Progenitor cell of endocrine pancreas (in vitro differentiated cells): Measurements from ENCODE around the gene SNAP25. TPM values are rescaled to one million over a fixed set of nuclear protein-coding genes. Genes with fewer than 3 reads are reported as not detected.

Experiments
- DNase-seq: peaks from one replicate; pipeline ENCODE4 v3.0.0; 2021; ENCODE audit warnings: low spot score; ENCODE audit not compliant: unreplicated experiment
- H3K27ac Mint-ChIP-seq: 2 replicates; pipeline ENCODE4 v1.8.0; 2021; ENCODE audit warnings: mild to moderate bottlenecking, moderate library complexity, mixed read lengths
- H3K27me3 Mint-ChIP-seq: 2 replicates; pipeline ENCODE4 v1.8.0; 2021; ENCODE audit warnings: mixed read lengths
- H3K36me3 Mint-ChIP-seq: 2 replicates; pipeline ENCODE4 v1.8.0; 2022; ENCODE audit warnings: mixed read lengths; ENCODE audit not compliant: insufficient read depth
- H3K4me1 Mint-ChIP-seq: 2 replicates; pipeline ENCODE4 v1.8.0; 2021; ENCODE audit warnings: low read depth, mixed read lengths
- H3K4me3 Mint-ChIP-seq: 2 replicates; pipeline ENCODE4 v1.8.0; 2021; ENCODE audit warnings: low read depth, mild to moderate bottlenecking, moderate library complexity, mixed read lengths
- H3K9me3 Mint-ChIP-seq: 2 replicates; pipeline ENCODE4 v1.8.0; 2021; ENCODE audit warnings: low read depth, mixed read lengths
- CTCF ChIP-seq: fragments of 200-600 bp; sonication (generic); IDR thresholded peaks from one replicate; pipeline ENCODE4 v1.5.0; 2021; ENCODE audit warnings: antibody characterized with exemption, mild to moderate bottlenecking; ENCODE audit not compliant: unreplicated experiment
- total RNA-seq: library from RNA; stranded (reverse); gene quantifications from 2 replicates; pipeline ENCODE4 v1.2.1, GENCODE V29; 2021

The SNAP25 gene
- total RNA-seq, 1 donor from 2014 or later = 7.7 TPM

GRCh38 chr20:10240655-10241054, 22.0 kb downstream of the SNAP25 start:
- no peak for DNase-seq
- H3K4me1 Mint-ChIP-seq = no peaks in the 10 kb centered on the region
- H3K36me3 Mint-ChIP-seq = no peaks in the 10 kb centered on the region
- peaks cover 13% of the 10 kb centered on the region for H3K27me3 Mint-ChIP-seq
- H3K9me3 Mint-ChIP-seq = no peaks in the 10 kb centered on the region
- no peak for TF ChIP-seq CTCF
- H3K27ac Mint-ChIP-seq = no peak overlapping the region
- H3K4me3 Mint-ChIP-seq = no peak overlapping the region

GRCh38 chr20:10242166-10242565, 23.5 kb downstream of the SNAP25 start:
- DNase-seq = no peak
- Mint-ChIP-seq H3K27me3 (peaks cover 16% of the 10 kb centered on the region), H3K4me3 (no peak overlapping the region), H3K9me3 (no peaks in the 10 kb centered on the region), H3K27ac (no peak overlapping the region), H3K4me1 (peaks cover 1% of the 10 kb centered on the region), H3K36me3 (no peaks in the 10 kb centered on the region)
- TF ChIP-seq CTCF = no peak

GRCh38 chr20:10247440-10247839, 28.8 kb downstream of the SNAP25 start:
- Mint-ChIP-seq H3K9me3 (no peaks in the 10 kb centered on the region), H3K36me3 (no peaks in the 10 kb centered on the region), H3K27me3 (peaks cover 10% of the 10 kb centered on the region), H3K4me3 (no peak overlapping the region), H3K4me1 (peaks cover 6% of the 10 kb centered on the region), H3K27ac (no peak overlapping the region)
- TF ChIP-seq CTCF = no peak
- no peak for DNase-seq

DNA sequence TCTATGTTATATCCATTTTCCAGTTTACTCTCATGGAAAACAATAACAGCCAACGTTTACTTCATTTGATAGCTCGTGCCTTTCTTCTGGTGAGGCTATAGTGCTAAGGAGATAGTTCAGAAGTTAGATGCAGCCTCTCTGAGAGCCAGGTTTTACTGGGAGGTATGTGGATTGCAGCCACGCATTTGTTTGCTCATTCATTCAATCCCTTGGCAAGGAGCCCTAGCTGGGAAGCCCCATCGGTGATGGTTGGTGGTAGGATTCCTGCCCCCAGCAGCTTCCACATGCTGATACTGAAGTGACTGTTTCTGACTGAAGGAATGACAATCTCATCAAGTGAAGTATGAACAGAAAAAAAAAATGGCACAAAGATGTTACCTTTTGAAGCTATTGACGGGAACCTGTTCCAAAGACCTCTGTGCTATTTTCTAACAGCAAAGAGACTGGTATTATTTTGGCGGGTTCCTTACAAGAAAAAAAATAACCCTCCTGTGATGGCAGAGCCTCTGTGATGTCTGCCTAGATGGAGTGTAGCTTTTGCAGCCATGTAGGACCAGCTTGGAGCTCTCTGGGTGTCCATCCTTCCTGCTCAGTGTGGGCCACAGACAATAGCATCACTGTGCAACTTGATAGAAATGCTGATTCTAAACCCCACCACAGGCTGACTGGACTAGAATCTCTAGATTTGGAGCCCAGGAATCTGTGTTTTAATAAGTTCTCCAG, 30.6 kb downstream of the SNAP25 start:
- DNase-seq = no peak
- Mint-ChIP-seq H3K36me3 (no peaks in the 10 kb centered on the region), H3K9me3 (no peaks in the 10 kb centered on the region), H3K4me3 (no peak overlapping the region), H3K27me3 (peaks cover 7% of the 10 kb centered on the region), H3K4me1 (peaks cover 6% of the 10 kb centered on the region), H3K27ac (no peak overlapping the region)
- TF ChIP-seq CTCF = no peak

DNA sequence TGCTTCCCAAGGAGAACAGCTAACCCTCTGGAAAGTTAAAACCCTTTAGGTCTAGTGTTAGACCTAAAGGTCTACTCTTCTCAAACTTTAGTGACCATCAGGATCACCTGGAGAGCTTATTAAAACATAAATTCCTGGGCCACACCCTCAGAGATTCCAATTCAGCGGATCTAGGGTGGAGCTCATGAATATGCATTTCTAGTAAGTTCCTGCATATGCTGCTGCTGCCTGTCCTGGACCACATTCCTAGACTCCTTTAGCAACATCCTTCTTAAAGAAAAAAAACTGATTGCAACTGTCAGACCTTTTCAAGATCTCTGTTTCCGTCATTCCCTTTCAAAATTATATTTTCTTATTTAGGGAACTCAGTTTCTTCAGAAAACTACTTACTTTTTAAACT, 31.2 kb downstream of the SNAP25 start:
- no peaks in the 10 kb centered on the region for H3K9me3 Mint-ChIP-seq
- peaks cover 6% of the 10 kb centered on the region for H3K4me1 Mint-ChIP-seq
- no peak for TF ChIP-seq CTCF
- peaks cover 7% of the 10 kb centered on the region for H3K27me3 Mint-ChIP-seq
- H3K27ac Mint-ChIP-seq = no peak overlapping the region
- H3K36me3 Mint-ChIP-seq = no peaks in the 10 kb centered on the region
- no peak for DNase-seq
- no peak overlapping the region for H3K4me3 Mint-ChIP-seq
